Skeletal muscle satellite cell (primary cell): ENCODE measurements around the gene FGF13. TPM values are rescaled to one million over a fixed set of nuclear protein-coding genes. Genes with fewer than 3 reads are reported as not detected.

ENCODE experiments used
- H3K27me3 ChIP-seq: 2 replicates; pipeline ENCODE4 v1.7.0; 2013; ENCODE audit warnings: low read length; ENCODE audit not compliant: control insufficient read depth, insufficient read depth
- H3K36me3 ChIP-seq: 2 replicates; pipeline ENCODE4 v1.7.0; 2013; ENCODE audit warnings: mild to moderate bottlenecking, control low read depth, low read length; ENCODE audit not compliant: insufficient read depth
- H3K4me1 ChIP-seq: 2 replicates; pipeline ENCODE4 v1.7.0; 2013; ENCODE audit warnings: low read length; ENCODE audit not compliant: control insufficient read depth, insufficient read depth
- H3K4me2 ChIP-seq: 2 replicates; pipeline ENCODE4 v1.7.0; 2013; ENCODE audit warnings: mild to moderate bottlenecking, low read length
- H3K4me3 ChIP-seq: 2 replicates; pipeline ENCODE4 v1.7.0; 2013; ENCODE audit warnings: low read length
- H3K9ac ChIP-seq: 2 replicates; pipeline ENCODE4 v1.7.0; 2013; ENCODE audit warnings: mild to moderate bottlenecking, low read depth, low read length, moderate library complexity
- H3K9me3 ChIP-seq: replicated peaks from 2 replicates; pipeline ENCODE4 v1.7.0; 2013; ENCODE audit warnings: mild to moderate bottlenecking, control low read depth, low read length
- total RNA-seq: library from RNA; depleted of rRNA; stranded (reverse); fragments of >200 nt; gene quantifications from 2 replicates; pipeline ENCODE4 v1.2.3, GENCODE V29; 2012; rRNA removed

FGF13 gene
- total RNA-seq = 0.44 and 0.51 TPM in 2 replicates

GRCh38 chrX:138711399-138712347, at the start of gene FGF13:
TSS of gene FGF13 (minus strand) at chrX:138711717. CDS start at chrX:138711003, 714 bp downstream.
- peak within 1 kb of the TSS; percentile 69 for H3K4me3 ChIP-seq
- no peaks in the 10 kb centered on the region for H3K4me1 ChIP-seq
- no peaks in the 10 kb centered on the region for H3K36me3 ChIP-seq
- H3K4me2 ChIP-seq = peak within 1 kb of the TSS; percentile 85
- no peaks in the 10 kb centered on the region for H3K9me3 ChIP-seq
- peaks cover 22% of the 10 kb centered on the region for H3K27me3 ChIP-seq
- H3K9ac ChIP-seq = no peak within 1 kb of the TSS

GRCh38 chrX:138759217-138759943, 47.9 kb upstream of the FGF13 start:
- Histone ChIP-seq H3K9me3 (no peaks in the 10 kb centered on the region), H3K4me3 (no peak overlapping the region), H3K27me3 (peaks cover 3% of the 10 kb centered on the region), H3K36me3 (no peaks in the 10 kb centered on the region), H3K9ac (no peak overlapping the region), H3K4me2 (no peak overlapping the region), H3K4me1 (no peaks in the 10 kb centered on the region)

- no peaks in the 10 kb centered on the region for H3K36me3 ChIP-seq
- H3K4me1 ChIP-seq = no peaks in the 10 kb centered on the region
- H3K27me3 ChIP-seq = peaks cover 5% of the 10 kb centered on the region
- no peaks in the 10 kb centered on the region for H3K9me3 ChIP-seq
- H3K4me3 ChIP-seq = no peak overlapping the region
- H3K4me2 ChIP-seq = no peak overlapping the region
- H3K9ac ChIP-seq = no peak overlapping the region
Measured at GRCh38 chrX:138756234-138756633, 44.7 kb upstream of the FGF13 start.

- H3K36me3 ChIP-seq = no peaks in the 10 kb centered on the region
- H3K9ac ChIP-seq = no peak overlapping the region
- no peak overlapping the region for H3K4me3 ChIP-seq
- peaks cover 5% of the 10 kb centered on the region for H3K27me3 ChIP-seq
- H3K4me1 ChIP-seq = no peaks in the 10 kb centered on the region
- no peak overlapping the region for H3K4me2 ChIP-seq
- H3K9me3 ChIP-seq = no peaks in the 10 kb centered on the region
Measured at GRCh38 chrX:138754861-138755260, 43.3 kb upstream of the FGF13 start.

- H3K4me2 ChIP-seq = no peak overlapping the region
- H3K9ac ChIP-seq = no peak overlapping the region
- no peak overlapping the region for H3K4me3 ChIP-seq
- H3K27me3 ChIP-seq = no peaks in the 10 kb centered on the region
- no peaks in the 10 kb centered on the region for H3K9me3 ChIP-seq
- H3K4me1 ChIP-seq = no peaks in the 10 kb centered on the region
- H3K36me3 ChIP-seq = no peaks in the 10 kb centered on the region
Measured at GRCh38 chrX:138748480-138748879, 37.0 kb upstream of the FGF13 start.

- H3K4me2 ChIP-seq = no peak overlapping the region
- no peaks in the 10 kb centered on the region for H3K4me1 ChIP-seq
- H3K36me3 ChIP-seq = no peaks in the 10 kb centered on the region
Measured at GRCh38 chrX:138745196-138745595, 33.7 kb upstream of the FGF13 start.

GRCh38 chrX:138742217-138742616, 30.7 kb upstream of the FGF13 start:
- Histone ChIP-seq H3K36me3 (no peaks in the 10 kb centered on the region), H3K4me1 (peaks cover 6% of the 10 kb centered on the region), H3K9me3 (no peaks in the 10 kb centered on the region), H3K4me2 (no peak overlapping the region), H3K27me3 (no peaks in the 10 kb centered on the region), H3K4me3 (no peak overlapping the region), H3K9ac (no peak overlapping the region)

More at GRCh38 chrX:138745196-138745595, 33.7 kb upstream of the FGF13 start:
- H3K9ac ChIP-seq = no peak overlapping the region
- H3K9me3 ChIP-seq = no peaks in the 10 kb centered on the region
- H3K4me3 ChIP-seq = no peak overlapping the region
- H3K27me3 ChIP-seq = no peaks in the 10 kb centered on the region

GRCh38 chrX:138740341-138740740, 28.8 kb upstream of the FGF13 start:
- H3K4me3 ChIP-seq = no peak overlapping the region
- H3K36me3 ChIP-seq = no peaks in the 10 kb centered on the region
- H3K9me3 ChIP-seq = no peaks in the 10 kb centered on the region
- no peak overlapping the region for H3K4me2 ChIP-seq
- H3K27me3 ChIP-seq = no peaks in the 10 kb centered on the region
- peaks cover 6% of the 10 kb centered on the region for H3K4me1 ChIP-seq
- no peak overlapping the region for H3K9ac ChIP-seq

GRCh38 chrX:138723301-138723700, 11.8 kb upstream of the FGF13 start:
- H3K9me3 ChIP-seq = no peaks in the 10 kb centered on the region
- H3K4me3 ChIP-seq = no peak overlapping the region
- no peaks in the 10 kb centered on the region for H3K27me3 ChIP-seq
- no peak overlapping the region for H3K9ac ChIP-seq
- H3K4me1 ChIP-seq = no peaks in the 10 kb centered on the region
- H3K36me3 ChIP-seq = no peaks in the 10 kb centered on the region
- H3K4me2 ChIP-seq = no peak overlapping the region

GRCh38 chrX:138719396-138719795, 7.9 kb upstream of the FGF13 start:
- H3K4me3 ChIP-seq = no peak overlapping the region
- no peak overlapping the region for H3K4me2 ChIP-seq
- no peaks in the 10 kb centered on the region for H3K36me3 ChIP-seq
- H3K9ac ChIP-seq = no peak overlapping the region
- H3K27me3 ChIP-seq = no peaks in the 10 kb centered on the region
- no peaks in the 10 kb centered on the region for H3K4me1 ChIP-seq
- no peaks in the 10 kb centered on the region for H3K9me3 ChIP-seq

GRCh38 chrX:138718941-138719340, 7.4 kb upstream of the FGF13 start:
- H3K9me3 ChIP-seq = no peaks in the 10 kb centered on the region
- no peaks in the 10 kb centered on the region for H3K36me3 ChIP-seq
- H3K9ac ChIP-seq = no peak overlapping the region

More at GRCh38 chrX:138718941-138719340, 7.4 kb upstream of the FGF13 start:
- H3K4me1 ChIP-seq = no peaks in the 10 kb centered on the region
- H3K4me2 ChIP-seq = no peak overlapping the region
- H3K27me3 ChIP-seq = no peaks in the 10 kb centered on the region
- no peak overlapping the region for H3K4me3 ChIP-seq
